Right lobe of liver (tissue), 4 donors: Measurements from ENCODE around the gene SCYGR3.

Source experiments
- CTCF ChIP-seq, 4 donors: fragments of 200-600 bp in 3 of 4; fragments of 450-650 bp in 1 of 4; IDR thresholded peaks; one replicate each; pipeline versions ENCODE4 v1.5.1 to v1.8.0; 2016 to 2022; ENCODE audit warnings: antibody characterized with exemption in 4 of 4, mild to moderate bottlenecking in 2 of 4
- POLR2A ChIP-seq: fragments of 450-650 bp; IDR thresholded peaks from one replicate; pipeline ENCODE4 v1.6.1; 2017; ENCODE audit warnings: antibody characterized with exemption, mild to moderate bottlenecking
- donor health status: DM: no; HTN: no; CAD: no.
- donor health status: DM: no; HTN: no; CAD: no.
- donor health status: DM: no; HTN: yes; CAD: no.

GRCh38 chr2:227582369-227582768 lies 32.3 kb downstream of the SCYGR3 start:
- TF ChIP-seq CTCF (IDR thresholded peaks at IDR 0.05) = no peak
- no peak for TF ChIP-seq POLR2A
